ENCODE measurements around the gene RNF213. TPM values are rescaled to one million over a fixed set of nuclear protein-coding genes. Genes with fewer than 3 reads are reported as not detected.

The RNF213 gene
- total and polyA plus RNA-seq, 2 of the 8 experiments (the other 6 are each of a cell fraction or from before 2014, with no cell fraction given) = 33.8 to 62.8 TPM

GRCh38 chr17:80213643-80213975 is 47.0 kb upstream of the RNF213 start:
- TF ChIP-seq POLR2A (IDR thresholded peaks at IDR 0.05; ENCODE audit: control extremely low read depth in 1 of 2, low read depth in 2 of 2, low read length in 2 of 2) (no peak), EP300 (IDR thresholded peaks at IDR 0.05; ENCODE audit: borderline replicate concordance in 1 of 2, low read depth in 2 of 2, low read length in 2 of 2) (no peak), KDM4A (IDR thresholded peaks at IDR 0.05; ENCODE audit: low read depth, low read length, severe bottlenecking) (no peak), RFX5 (IDR thresholded peaks at IDR 0.05; ENCODE audit: borderline replicate concordance, low read depth, low read length) (no peak), GTF2F1 (IDR thresholded peaks at IDR 0.05; ENCODE audit: borderline replicate concordance, low read depth, low read length) (no peak), JUND (IDR thresholded peaks at IDR 0.05; ENCODE audit: low read length) (no peak), CTCF (IDR thresholded peaks at IDR 0.05; ENCODE audit: control extremely low read depth in 1 of 3, insufficient read depth in 1 of 3, low read depth in 1 of 3, low read length in 3 of 3) (no peak)
- Histone ChIP-seq H4K5ac (ENCODE audit: insufficient read length, low read depth, low read length) (no peak overlapping the region), H3K4ac (replicated peaks; ENCODE audit: insufficient read length, low read depth, low read length) (no peak overlapping the region), H4K20me1 (replicated peaks in 1 of 2; ENCODE audit: control insufficient read depth in 1 of 2, insufficient read depth in 2 of 2, low read length in 2 of 2) (peaks cover 0 to 15% of the 10 kb centered on the region in 2 experiments), H3K4me1 (replicated peaks in 1 of 4; ENCODE audit: control insufficient read depth in 3 of 4, insufficient read depth in 4 of 4, low read length in 3 of 4) (no peaks in the 10 kb centered on the region), H4K91ac (replicated peaks; ENCODE audit: insufficient read length, low read length) (no peak overlapping the region), H3K27me3 (replicated peaks in 1 of 4; ENCODE audit: control insufficient read depth in 3 of 4, extremely low read depth in 1 of 4, insufficient read depth in 3 of 4, low read length in 3 of 4) (no peaks in the 10 kb centered on the region), H3K4me3 (ENCODE audit: extremely low read depth in 1 of 4, insufficient read depth in 2 of 4, low read depth in 3 of 4, low read length in 4 of 4) (no peak overlapping the region), H2AFZ (ENCODE audit: low read length) (no peak overlapping the region), H3K79me2 (ENCODE audit: control insufficient read depth in 1 of 2, insufficient read depth in 2 of 2, low read length in 2 of 2) (no peaks in the 10 kb centered on the region), H3K79me1 (ENCODE audit: low read depth, low read length) (peaks cover 6% of the 10 kb centered on the region; the same call in 1 of the 2 replicates), H3K27ac (ENCODE audit: low read depth, low read length) (no peak overlapping the region), H2BK20ac (ENCODE audit: low read length) (no peak overlapping the region), H4K8ac (ENCODE audit: extremely low read depth, insufficient read depth, low read length) (no peak overlapping the region), H3K4me2 (ENCODE audit: insufficient read depth in 1 of 2, low read depth in 2 of 2, low read length in 2 of 2) (no peak overlapping the region), H2AK5ac (ENCODE audit: low read depth, low read length) (no peak overlapping the region), H3K36me3 (ENCODE audit: control insufficient read depth in 2 of 4, insufficient read depth in 4 of 4, low read length in 3 of 4) (peaks cover 4 to 18% (median 12%) of the 10 kb centered on the region in 4 experiments; a peak in 5 of 8 replicates), H3K23me2 (ENCODE audit: low read depth, low read length) (no peaks in the 10 kb centered on the region), H2BK5ac (ENCODE audit: low read depth, low read length) (no peak overlapping the region), H3K18ac (ENCODE audit: extremely low read depth, low read length) (no peak overlapping the region), H2BK120ac (replicated peaks; ENCODE audit: low read depth, low read length) (no peak overlapping the region), H3K9ac (replicated peaks in 1 of 4; ENCODE audit: extremely low read depth in 1 of 4, low read depth in 3 of 4, low read length in 3 of 4) (no peak overlapping the region), H2BK12ac (ENCODE audit: low read depth, low read length) (no peak overlapping the region), H3K14ac (ENCODE audit: insufficient read length) (no peak overlapping the region), H3K56ac (replicated peaks; ENCODE audit: insufficient read length, low read depth, low read length) (no peak overlapping the region), H3K23ac (ENCODE audit: insufficient read length) (no peak overlapping the region), H3K9me3 (ENCODE audit: insufficient read depth in 2 of 2, low read depth in 1 of 2, low read length in 1 of 2) (no peaks in the 10 kb centered on the region), H2BK15ac (ENCODE audit: low read length) (no peak overlapping the region)
- 94% methylated on average over 17 of the region's 17 CpGs; no CpG with 5 or more reads in 1 of the 2 experiments for WGBS, 2 experiments (ENCODE audit: extremely low coverage in 1 of 2, insufficient coverage in 1 of 2, insufficient read length in 1 of 2, insufficient replicate concordance in 2 of 2, low coverage in 1 of 2, low lambda C conversion rate in 2 of 2, missing lambda C conversion rate in 1 of 2)
- ChIA-PET POLR2A (ENCODE audit: partially characterized antibody) (no interaction called here), CTCF (ENCODE audit: partially characterized antibody) (no interaction called here)
- DNase-seq (ENCODE audit: low read depth in 1 of 2, low spot score in 2 of 2) (no peak), FAIRE-seq (no peak)

All from H1 (cell line).